Stimulated activated CD8-positive, alpha-beta memory T cell treated with anti-CD3 and anti-CD28 coated beads, Interleukin-15, amount 100 ng/mL, for 1 hour (primary cell): Measurements from ENCODE around the gene TPI1.

Source experiments
- DNase-seq: peaks from one replicate; pipeline ENCODE4 v3.0.0-alpha.2; 2020; ENCODE audit warnings: low read depth

Gene TPI1

GRCh38 chr12:6828781-6829535 is 38.4 kb upstream of the TPI1 start:
- DNase-seq = no peak

GRCh38 chr12:6829536-6830220 is 37.7 kb upstream of the TPI1 start:
- DNase-seq = no peak

- no peak for DNase-seq
Measured at GRCh38 chr12:6830286-6830890, 36.9 kb upstream of the TPI1 start.

- no peak for DNase-seq
Measured at GRCh38 chr12:6830999-6831398, 36.3 kb upstream of the TPI1 start.

- no peak for DNase-seq
Measured at GRCh38 chr12:6831450-6831995, 35.8 kb upstream of the TPI1 start.

GRCh38 chr12:6832125-6832524 is 35.2 kb upstream of the TPI1 start:
- no peak for DNase-seq

GRCh38 chr12:6833189-6833890 is 34.0 kb upstream of the TPI1 start:
- DNase-seq = no peak

- DNase-seq = no peak
Measured at GRCh38 chr12:6834254-6834653, 33.1 kb upstream of the TPI1 start.

GRCh38 chr12:6834873-6835272 is 32.5 kb upstream of the TPI1 start:
- DNase-seq = no peak

GRCh38 chr12:6836851-6837250 is 30.5 kb upstream of the TPI1 start:
- DNase-seq = no peak

- no peak for DNase-seq
Measured at GRCh38 chr12:6837370-6838060, 29.8 kb upstream of the TPI1 start.

GRCh38 chr12:6838854-6839253 is 28.5 kb upstream of the TPI1 start:
- no peak for DNase-seq

GRCh38 chr12:6839482-6840201 is 27.7 kb upstream of the TPI1 start:
- no peak for DNase-seq

- DNase-seq = no peak
Measured at GRCh38 chr12:6840330-6840729, 27.0 kb upstream of the TPI1 start.

- DNase-seq = no peak
Measured at GRCh38 chr12:6840761-6841515, 26.4 kb upstream of the TPI1 start, which contains the start of gene GNB3. Gene GNB3 (plus strand): TSS chr12:6840925. CDS start chr12:6841288, 363 bp downstream.

- no peak for DNase-seq
Measured at GRCh38 chr12:6842075-6842474, 25.3 kb upstream of the TPI1 start.

- no peak for DNase-seq
Measured at GRCh38 chr12:6843118-6843902, 24.0 kb upstream of the TPI1 start.

- DNase-seq = no peak
Measured at GRCh38 chr12:6845395-6845794, 21.9 kb upstream of the TPI1 start.

GRCh38 chr12:6846316-6846869 is 20.9 kb upstream of the TPI1 start:
- DNase-seq = no peak
